ENCODE measurements around the gene SPP2.

DNA sequence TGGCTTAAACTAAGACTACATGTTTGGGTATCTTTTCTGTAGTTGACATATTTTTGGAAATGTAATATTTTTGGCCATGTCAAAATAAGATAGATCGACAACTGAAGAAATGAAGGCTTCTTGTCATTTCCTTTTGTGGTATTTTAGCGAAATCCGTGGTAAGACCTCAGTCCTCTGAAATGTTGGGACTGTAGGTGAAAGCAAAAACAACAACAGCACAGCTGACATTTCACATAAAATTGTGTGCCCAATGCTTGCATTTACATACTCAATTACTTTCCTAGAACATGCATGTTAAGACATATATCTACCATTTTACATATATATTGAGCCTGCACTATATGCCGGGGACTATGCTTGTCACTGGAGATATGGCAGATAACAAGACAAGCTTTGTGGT lies 50.2 kb downstream of the SPP2 start:
- TF ChIP-seq POLR2AphosphoS5 (IDR thresholded peaks at IDR 0.05; ENCODE audit: borderline replicate concordance, low read depth, low read length) (no peak), EZH2 (IDR thresholded peaks at IDR 0.05) (no peak), FOXP2 (optimal IDR thresholded peaks at IDR 0.05; ENCODE audit: control extremely low read depth, extremely low read length, insufficient read depth) (no peak)
